A549 treated with ZK216348 at 1 μM for 4 hours (cell line): ENCODE data around the gene SULT1C3. TPM values are rescaled to one million over a fixed set of nuclear protein-coding genes. Genes with fewer than 3 reads are reported as not detected.

Source experiments
- total RNA-seq: library from RNA; stranded (reverse); fragments of 200-300 nt; extraction: Qiagen RNA extraction; gene quantifications from 5 replicates; pipeline ENCODE4 v1.2.3, GENCODE V29; 2022; ENCODE audit warnings: low read depth

Gene SULT1C3
- not detected in 5 replicates for total RNA-seq

GRCh38 chr2:108239786-108240185, at the start of gene SULT1C3:
TSS of gene SULT1C3 (plus strand) at chr2:108239968. CDS start at chr2:108247195, 7,227 bp downstream.

GRCh38 chr2:108288534-108289106, 48.9 kb downstream of the SULT1C3 start, which contains the start of gene SULT1C2:
TSS of gene SULT1C2 (plus strand) at chr2:108288895. CDS start at chr2:108293668, 4,773 bp downstream.

Other genes starting within 250 kb of the SULT1C3 start
- 0.34 to 0.88 TPM (median 0.53 TPM) in 5 replicates for gene SULT1C2, start 48.9 kb downstream of the SULT1C3 start, total RNA-seq
- gene SULT1C4, start 138.0 kb downstream of the SULT1C3 start, total RNA-seq = 0.27 TPM in 1 of 5 replicates, not detected in the others
- 9.2 to 20.0 TPM (median 17.7 TPM) in 5 replicates for gene GCC2, start 209.2 kb downstream of the SULT1C3 start, total RNA-seq